Neural cell (in vitro differentiated cells): ENCODE results near the gene AFG3L2. TPM values are rescaled to one million over a fixed set of nuclear protein-coding genes. Genes with fewer than 3 reads are reported as not detected.

Experiments used
- H2AFZ ChIP-seq: fragments of 200-600, 300-800 bp; sonication (generic), shearing (Covaris generic); 2 replicates; pipeline ENCODE4 v1.6.0; 2014; ENCODE audit warnings: low read depth, mild to moderate bottlenecking, antibody characterized with exemption, low read length, moderate library complexity
- H3F3A ChIP-seq: fragments of 200-600 bp; shearing (Covaris generic); 2 replicates; pipeline ENCODE4 v1.6.1; 2016; ENCODE audit warnings: mild to moderate bottlenecking, moderate library complexity, mixed read lengths, antibody characterized with exemption, low read length; ENCODE audit not compliant: insufficient read depth, poor library complexity, severe bottlenecking
- H3K27ac ChIP-seq: fragments of 200-600, 300-800 bp; sonication (generic), shearing (Covaris generic); 2 replicates; pipeline ENCODE4 v1.5.1; 2014; ENCODE audit warnings: mild to moderate bottlenecking, low read length, moderate library complexity
- H3K27me3 ChIP-seq: fragments of 300-800, 200-600 bp; sonication (generic), shearing (Covaris generic); 2 replicates; pipeline ENCODE4 v1.6.0; 2014; ENCODE audit warnings: mild to moderate bottlenecking, low read depth, low read length, moderate library complexity; ENCODE audit not compliant: insufficient read depth
- H3K36me3 ChIP-seq: fragments of 300-800, 200-600 bp; sonication (generic), shearing (Covaris generic); 2 replicates; pipeline ENCODE4 v1.5.1; 2014; ENCODE audit warnings: mild to moderate bottlenecking, antibody characterized with exemption, low read length, moderate library complexity; ENCODE audit not compliant: insufficient read depth
- H3K4me2 ChIP-seq: fragments of 300-800, 200-600 bp; sonication (generic), shearing (Covaris generic); 2 replicates; pipeline ENCODE4 v1.6.0; 2014; ENCODE audit warnings: mild to moderate bottlenecking, low read length
- H3K4me3 ChIP-seq: fragments of 300-800, 200-600 bp; sonication (generic), shearing (Covaris generic); 2 replicates; pipeline ENCODE4 v1.5.1; 2014; ENCODE audit warnings: mild to moderate bottlenecking, low read length, moderate library complexity
- H3K79me2 ChIP-seq: fragments of 200-600 bp; shearing (Covaris generic); replicated peaks from 2 replicates; pipeline ENCODE4 v1.6.0; 2014; ENCODE audit warnings: mild to moderate bottlenecking, low read length, moderate library complexity; ENCODE audit not compliant: insufficient read depth
- H3K9ac ChIP-seq: fragments of 300-800, 200-600 bp; sonication (generic), shearing (Covaris generic); 2 replicates; pipeline ENCODE4 v1.6.1; 2016; ENCODE audit warnings: mild to moderate bottlenecking, low read length, mixed read lengths
- H3K9me2 ChIP-seq: fragments of 200-600 bp; shearing (Covaris generic); 2 replicates; pipeline ENCODE4 v1.6.1; 2016; ENCODE audit warnings: mild to moderate bottlenecking, low read length, mixed read lengths; ENCODE audit not compliant: insufficient read depth
- H3K9me3 ChIP-seq: fragments of 200-600, 300-800 bp; sonication (generic), shearing (Covaris generic); 2 replicates; pipeline ENCODE4 v1.6.1; 2016; ENCODE audit warnings: mild to moderate bottlenecking, mixed run types, low read length, moderate library complexity, mixed read lengths
- H4K20me1 ChIP-seq: fragments of 200-600 bp; shearing (Covaris generic); 2 replicates; pipeline ENCODE4 v1.6.1; 2016; ENCODE audit warnings: mild to moderate bottlenecking, mixed run types; ENCODE audit not compliant: insufficient read depth
- EP300 ChIP-seq: fragments of 450-650 bp; conservative IDR thresholded peaks from 2 replicates; pipeline ENCODE4 v1.6.1; 2014; ENCODE audit warnings: antibody characterized with exemption, mild to moderate bottlenecking, moderate library complexity; ENCODE audit not compliant: poor library complexity, severe bottlenecking
- EZH2 ChIP-seq: fragments of 200-600, 300-800 bp; shearing (Covaris generic), sonication (generic); IDR thresholded peaks from 2 replicates; pipeline ENCODE4 v1.6.1; 2014; ENCODE audit warnings: antibody characterized with exemption, low read length, borderline replicate concordance, mild to moderate bottlenecking; ENCODE audit not compliant: insufficient read depth, poor library complexity, severe bottlenecking
- MXI1 ChIP-seq: fragments of 450-650 bp; conservative IDR thresholded peaks from 2 replicates; pipeline ENCODE4 v1.6.1; 2014; ENCODE audit warnings: antibody characterized with exemption, mild to moderate bottlenecking; ENCODE audit not compliant: poor library complexity, severe bottlenecking
- POLR2AphosphoS5 ChIP-seq: IDR thresholded peaks from 2 replicates; pipeline ENCODE4 v1.6.1; 2012
- RAD21 ChIP-seq: fragments of 450-650 bp; conservative IDR thresholded peaks from 2 replicates; pipeline ENCODE4 v1.6.1; 2014; ENCODE audit warnings: antibody characterized with exemption, mild to moderate bottlenecking, moderate library complexity
- SMC3 ChIP-seq: fragments of 450-650 bp; conservative IDR thresholded peaks from 2 replicates; pipeline ENCODE4 v1.6.1; 2014; ENCODE audit warnings: antibody characterized with exemption, mild to moderate bottlenecking, moderate library complexity; ENCODE audit not compliant: poor library complexity
- TAF1 ChIP-seq: IDR thresholded peaks from 2 replicates; pipeline ENCODE4 v1.6.1; 2012; ENCODE audit warnings: low read depth
- polyA plus RNA-seq: library from polyadenylated mRNA; depleted of rRNA; stranded (reverse); fragments of >200 nt; gene quantifications from 2 replicates; pipeline ENCODE4 v1.2.3, GENCODE V29; 2014
- TF ChIP-seq, protein P1 (sequence below): fragments of 450-650 bp; IDR thresholded peaks from 2 replicates; pipeline ENCODE4 v1.5.1; 2014; ENCODE audit warnings: antibody characterized with exemption, mild to moderate bottlenecking, moderate library complexity; ENCODE audit not compliant: poor library complexity, severe bottlenecking
- TF ChIP-seq, protein P2 (sequence below): IDR thresholded peaks from 2 replicates; pipeline ENCODE4 v1.6.1; 2012; ENCODE audit warnings: borderline replicate concordance

AFG3L2 gene
- polyA plus RNA-seq, 1 donor from 2014 or later, result 49.4 TPM

DNA sequence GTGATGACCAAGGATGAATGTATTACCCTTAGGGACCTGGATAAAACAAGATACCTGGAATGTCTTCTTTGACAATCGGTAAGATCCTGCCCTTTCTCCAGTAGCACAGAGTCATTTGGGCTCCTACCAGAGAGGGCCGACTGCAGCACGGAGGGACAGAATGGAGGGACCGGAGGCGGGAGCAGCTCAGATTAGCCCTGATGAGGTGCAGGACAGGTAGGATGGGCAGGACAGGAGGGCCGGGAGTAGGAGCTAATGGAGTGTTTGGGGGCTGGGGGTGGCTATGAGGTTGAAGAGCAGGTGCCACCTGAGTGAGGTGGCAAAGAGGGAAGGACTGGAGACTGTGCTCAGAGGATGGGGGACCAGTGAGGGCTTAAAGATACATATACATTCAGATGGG lies 20.8 kb upstream of the AFG3L2 start:
- no peaks in the 10 kb centered on the region for H3F3A ChIP-seq
- no peak overlapping the region for H2AFZ ChIP-seq
- H3K27me3 ChIP-seq, result no peaks in the 10 kb centered on the region
- no peak overlapping the region for H3K4me2 ChIP-seq
- no peak overlapping the region for H3K9ac ChIP-seq
- H3K27ac ChIP-seq, result no peak overlapping the region
- no peaks in the 10 kb centered on the region for H3K9me2 ChIP-seq
- no peaks in the 10 kb centered on the region for H3K36me3 ChIP-seq
- H3K79me2 ChIP-seq, result no peaks in the 10 kb centered on the region
- no peak overlapping the region for H3K4me3 ChIP-seq
- TF ChIP-seq POLR2AphosphoS5 (no peak), EZH2 (no peak), SMC3 (no peak), RAD21 (no peak), MXI1 (no peak), EP300 (no peak), TAF1 (no peak)
- TF ChIP-seq, protein P1, sequence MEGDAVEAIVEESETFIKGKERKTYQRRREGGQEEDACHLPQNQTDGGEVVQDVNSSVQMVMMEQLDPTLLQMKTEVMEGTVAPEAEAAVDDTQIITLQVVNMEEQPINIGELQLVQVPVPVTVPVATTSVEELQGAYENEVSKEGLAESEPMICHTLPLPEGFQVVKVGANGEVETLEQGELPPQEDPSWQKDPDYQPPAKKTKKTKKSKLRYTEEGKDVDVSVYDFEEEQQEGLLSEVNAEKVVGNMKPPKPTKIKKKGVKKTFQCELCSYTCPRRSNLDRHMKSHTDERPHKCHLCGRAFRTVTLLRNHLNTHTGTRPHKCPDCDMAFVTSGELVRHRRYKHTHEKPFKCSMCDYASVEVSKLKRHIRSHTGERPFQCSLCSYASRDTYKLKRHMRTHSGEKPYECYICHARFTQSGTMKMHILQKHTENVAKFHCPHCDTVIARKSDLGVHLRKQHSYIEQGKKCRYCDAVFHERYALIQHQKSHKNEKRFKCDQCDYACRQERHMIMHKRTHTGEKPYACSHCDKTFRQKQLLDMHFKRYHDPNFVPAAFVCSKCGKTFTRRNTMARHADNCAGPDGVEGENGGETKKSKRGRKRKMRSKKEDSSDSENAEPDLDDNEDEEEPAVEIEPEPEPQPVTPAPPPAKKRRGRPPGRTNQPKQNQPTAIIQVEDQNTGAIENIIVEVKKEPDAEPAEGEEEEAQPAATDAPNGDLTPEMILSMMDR, result no peak
- TF ChIP-seq, protein P2, sequence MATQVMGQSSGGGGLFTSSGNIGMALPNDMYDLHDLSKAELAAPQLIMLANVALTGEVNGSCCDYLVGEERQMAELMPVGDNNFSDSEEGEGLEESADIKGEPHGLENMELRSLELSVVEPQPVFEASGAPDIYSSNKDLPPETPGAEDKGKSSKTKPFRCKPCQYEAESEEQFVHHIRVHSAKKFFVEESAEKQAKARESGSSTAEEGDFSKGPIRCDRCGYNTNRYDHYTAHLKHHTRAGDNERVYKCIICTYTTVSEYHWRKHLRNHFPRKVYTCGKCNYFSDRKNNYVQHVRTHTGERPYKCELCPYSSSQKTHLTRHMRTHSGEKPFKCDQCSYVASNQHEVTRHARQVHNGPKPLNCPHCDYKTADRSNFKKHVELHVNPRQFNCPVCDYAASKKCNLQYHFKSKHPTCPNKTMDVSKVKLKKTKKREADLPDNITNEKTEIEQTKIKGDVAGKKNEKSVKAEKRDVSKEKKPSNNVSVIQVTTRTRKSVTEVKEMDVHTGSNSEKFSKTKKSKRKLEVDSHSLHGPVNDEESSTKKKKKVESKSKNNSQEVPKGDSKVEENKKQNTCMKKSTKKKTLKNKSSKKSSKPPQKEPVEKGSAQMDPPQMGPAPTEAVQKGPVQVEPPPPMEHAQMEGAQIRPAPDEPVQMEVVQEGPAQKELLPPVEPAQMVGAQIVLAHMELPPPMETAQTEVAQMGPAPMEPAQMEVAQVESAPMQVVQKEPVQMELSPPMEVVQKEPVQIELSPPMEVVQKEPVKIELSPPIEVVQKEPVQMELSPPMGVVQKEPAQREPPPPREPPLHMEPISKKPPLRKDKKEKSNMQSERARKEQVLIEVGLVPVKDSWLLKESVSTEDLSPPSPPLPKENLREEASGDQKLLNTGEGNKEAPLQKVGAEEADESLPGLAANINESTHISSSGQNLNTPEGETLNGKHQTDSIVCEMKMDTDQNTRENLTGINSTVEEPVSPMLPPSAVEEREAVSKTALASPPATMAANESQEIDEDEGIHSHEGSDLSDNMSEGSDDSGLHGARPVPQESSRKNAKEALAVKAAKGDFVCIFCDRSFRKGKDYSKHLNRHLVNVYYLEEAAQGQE, result no peak
- no peaks in the 10 kb centered on the region for H3K9me3 ChIP-seq
- no peaks in the 10 kb centered on the region for H4K20me1 ChIP-seq

DNA sequence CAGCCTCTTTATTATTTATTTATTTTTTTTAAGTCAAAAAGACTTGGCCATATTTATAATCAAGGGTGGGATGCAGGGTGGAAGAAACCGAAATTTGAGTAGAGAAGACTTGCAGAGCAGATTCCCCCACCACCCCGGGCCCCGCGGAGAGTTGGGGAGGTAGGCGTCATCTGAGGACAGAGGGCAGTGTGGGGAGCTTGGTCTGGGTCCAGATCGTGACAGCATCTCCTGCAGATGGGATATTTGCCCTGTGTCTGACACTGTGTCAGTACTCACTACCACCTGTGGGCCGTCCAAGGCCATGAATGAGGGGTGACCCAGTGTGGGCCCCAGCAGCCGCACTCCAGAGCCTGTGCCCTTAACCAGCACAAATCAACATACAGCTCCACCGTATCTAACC lies 20.2 kb upstream of the AFG3L2 start:
- Histone ChIP-seq H3K9me2 (no peaks in the 10 kb centered on the region), H3K36me3 (no peaks in the 10 kb centered on the region), H3K27me3 (no peaks in the 10 kb centered on the region), H3K79me2 (no peaks in the 10 kb centered on the region), H3F3A (no peaks in the 10 kb centered on the region), H3K9ac (no peak overlapping the region), H2AFZ (no peak overlapping the region), H3K27ac (no peak overlapping the region), H3K4me3 (no peak overlapping the region), H3K4me2 (no peak overlapping the region), H4K20me1 (no peaks in the 10 kb centered on the region), H3K9me3 (no peaks in the 10 kb centered on the region)
- TF ChIP-seq EZH2 (no peak), TAF1 (no peak)

GRCh38 chr18:12394428-12394827 lies 17.4 kb upstream of the AFG3L2 start:
- H2AFZ ChIP-seq, result no peak overlapping the region

More at GRCh38 chr18:12394428-12394827, 17.4 kb upstream of the AFG3L2 start:
- Histone ChIP-seq H4K20me1 (no peaks in the 10 kb centered on the region), H3K4me3 (no peak overlapping the region), H3K79me2 (no peaks in the 10 kb centered on the region), H3K9me2 (no peaks in the 10 kb centered on the region), H3K9ac (no peak overlapping the region), H3K9me3 (no peaks in the 10 kb centered on the region), H3K27ac (no peak overlapping the region), H3K4me2 (no peak overlapping the region), H3F3A (no peaks in the 10 kb centered on the region), H3K36me3 (no peaks in the 10 kb centered on the region), H3K27me3 (no peaks in the 10 kb centered on the region)
- TF ChIP-seq SMC3 (no peak), EZH2 (no peak), RAD21 (no peak), TAF1 (no peak), MXI1 (no peak), EP300 (no peak), POLR2AphosphoS5 (no peak)
- TF ChIP-seq, protein P2, result no peak
- TF ChIP-seq, protein P1, result no peak
